ENCODE measurements around the gene SMG7.

The SMG7 gene

DNA sequence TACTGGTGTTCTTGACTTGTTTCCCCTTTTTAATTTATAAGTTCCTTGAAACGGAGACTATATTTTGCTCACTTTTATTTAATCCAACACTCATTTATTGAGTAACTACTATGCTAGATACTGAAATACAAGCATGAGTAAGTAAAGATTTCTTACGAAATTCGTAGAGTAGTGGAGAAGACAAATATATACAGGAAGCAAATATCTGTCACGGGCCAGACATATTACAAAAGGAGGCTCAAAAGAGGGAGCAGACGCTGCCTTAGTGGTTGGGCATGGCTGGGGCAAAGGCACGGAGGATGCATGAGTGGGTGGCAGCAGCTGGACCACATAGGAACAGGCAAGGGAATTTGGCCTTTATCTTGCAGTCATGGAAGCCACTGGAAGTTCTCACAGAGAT lies 111.2 kb downstream of the SMG7 start:
- TF ChIP-seq CTCF (IDR thresholded peaks at IDR 0.05; ENCODE audit: low read depth, low read length, missing control alignments) = no peak
- no peak overlapping the region for H3K4me3 ChIP-seq (ENCODE audit: low read depth, low read length)
- no peak for DNase-seq (ENCODE audit: low read depth)

DNA sequence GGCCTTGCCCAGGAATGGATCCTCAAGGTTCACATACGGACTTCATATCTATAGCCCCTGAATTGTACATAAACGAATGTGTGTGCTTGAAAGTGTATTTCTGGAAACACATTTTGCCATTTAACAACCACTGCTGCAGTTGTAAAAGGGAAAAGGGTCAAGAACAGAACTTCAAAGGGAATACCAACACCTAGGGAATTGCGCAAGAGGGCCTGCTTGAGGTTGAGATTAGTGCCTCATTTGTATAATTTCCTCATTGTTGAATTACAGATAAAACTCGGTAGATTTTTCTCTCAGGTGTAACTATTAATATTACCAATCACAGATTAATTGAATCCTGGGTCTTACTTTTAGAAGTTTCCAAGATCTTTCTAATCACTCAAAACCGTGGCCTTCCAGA lies 111.8 kb downstream of the SMG7 start:
- H3K4me3 ChIP-seq (ENCODE audit: low read depth, low read length) = no peak overlapping the region
- no peak for DNase-seq (ENCODE audit: low read depth)
- no peak for TF ChIP-seq CTCF (IDR thresholded peaks at IDR 0.05; ENCODE audit: low read depth, low read length, missing control alignments)

DNA sequence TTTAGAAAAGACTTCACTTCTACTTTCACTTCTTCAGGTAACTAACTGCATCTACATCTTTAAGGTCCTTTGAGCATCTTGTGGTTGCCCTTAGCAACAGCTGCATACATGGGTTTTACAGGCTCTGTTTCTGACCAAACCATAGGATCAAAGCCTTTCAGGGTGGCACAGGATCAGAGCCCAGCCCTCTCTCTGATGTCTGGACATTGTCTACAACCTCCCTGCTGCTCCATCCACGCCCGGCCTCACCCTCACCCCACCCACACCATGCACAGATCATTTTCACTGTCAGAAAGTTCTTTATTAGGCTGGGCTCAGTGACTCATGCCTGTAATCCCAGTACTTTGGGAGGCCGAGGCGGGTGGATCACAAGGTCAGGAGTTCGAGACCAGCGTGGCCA lies 112.7 kb downstream of the SMG7 start:
- no peak for DNase-seq (ENCODE audit: low read depth)
- TF ChIP-seq CTCF (IDR thresholded peaks at IDR 0.05; ENCODE audit: low read depth, low read length, missing control alignments) = no peak
- no peak overlapping the region for H3K4me3 ChIP-seq (ENCODE audit: low read depth, low read length)

DNA sequence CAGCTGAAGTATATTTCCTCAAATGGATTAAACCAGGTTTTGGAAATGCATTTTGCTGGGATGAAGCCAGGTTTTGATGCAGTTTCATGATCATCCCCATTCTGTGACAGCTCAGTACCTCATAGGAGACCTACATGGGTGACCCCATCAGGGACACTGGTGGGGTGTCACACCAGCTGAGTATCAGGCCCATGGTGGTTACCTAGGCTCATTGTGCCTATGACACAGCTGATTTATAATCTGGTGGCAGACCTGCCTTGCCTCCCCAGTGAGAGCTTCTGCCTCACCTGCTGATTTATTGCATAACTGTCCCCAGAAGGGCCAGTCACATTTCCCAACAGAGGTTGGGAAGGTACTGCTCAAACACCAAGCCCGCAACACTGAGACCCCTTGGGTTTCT lies 114.2 kb downstream of the SMG7 start:
- TF ChIP-seq CTCF (IDR thresholded peaks at IDR 0.05; ENCODE audit: low read depth, low read length, missing control alignments) = no peak
- DNase-seq (ENCODE audit: low read depth) = no peak
- H3K4me3 ChIP-seq (ENCODE audit: low read depth, low read length) = no peak overlapping the region

- DNase-seq (ENCODE audit: low read depth) = no peak
- H3K4me3 ChIP-seq (ENCODE audit: low read depth, low read length) = no peak overlapping the region
- no peak for TF ChIP-seq CTCF (IDR thresholded peaks at IDR 0.05; ENCODE audit: low read depth, low read length, missing control alignments)
Measured at GRCh38 chr1:183586926-183587325, 114.6 kb downstream of the SMG7 start.

GRCh38 chr1:183588827-183589226 lies 116.5 kb downstream of the SMG7 start:
- TF ChIP-seq CTCF (IDR thresholded peaks at IDR 0.05; ENCODE audit: low read depth, low read length, missing control alignments) = no peak
- no peak for DNase-seq (ENCODE audit: low read depth)
- H3K4me3 ChIP-seq (ENCODE audit: low read depth, low read length) = peak overlapping the region; percentile 68

GRCh38 chr1:183589384-183589783 lies 117.1 kb downstream of the SMG7 start:
- DNase-seq (ENCODE audit: low read depth) = no peak
- H3K4me3 ChIP-seq (ENCODE audit: low read depth, low read length) = peak overlapping the region; percentile 68
- no peak for TF ChIP-seq CTCF (IDR thresholded peaks at IDR 0.05; ENCODE audit: low read depth, low read length, missing control alignments)

Measured in GM12864 (cell line).